NCI-H345 (cell line): ENCODE data around the gene PDCD11.

Experiments
- DNase-seq: peaks from one replicate; lab custom pipeline; 2025; lab: John Stamatoyannopoulos, UW

The PDCD11 gene

GRCh38 chr10:103417601-103418000 is 21.2 kb downstream of the PDCD11 start:
- no peak for DNase-seq

DNA sequence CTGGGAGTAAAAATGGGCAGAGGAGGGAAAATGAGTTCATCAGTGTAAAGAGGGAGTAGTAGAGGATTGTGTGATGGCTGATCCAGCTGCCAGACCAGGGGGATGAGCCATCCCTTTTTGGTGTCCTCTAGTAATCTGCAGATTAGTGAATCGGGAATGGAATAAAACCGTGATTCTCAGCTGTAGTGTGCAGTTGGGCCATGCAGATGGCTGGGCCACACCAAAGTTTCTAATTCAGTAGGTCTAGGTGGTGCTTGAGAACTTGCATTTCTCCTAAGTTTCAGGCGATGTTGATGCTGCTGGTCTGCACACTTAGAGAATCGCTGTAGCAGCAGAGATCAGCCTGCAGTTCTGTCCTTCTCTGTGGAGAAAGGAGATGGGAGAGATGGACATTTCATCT is 22.7 kb downstream of the PDCD11 start:
- no peak for DNase-seq

GRCh38 chr10:103423748-103424147 is 27.3 kb downstream of the PDCD11 start:
- DNase-seq = no peak

GRCh38 chr10:103427866-103428265 is 31.4 kb downstream of the PDCD11 start:
- no peak for DNase-seq

DNA sequence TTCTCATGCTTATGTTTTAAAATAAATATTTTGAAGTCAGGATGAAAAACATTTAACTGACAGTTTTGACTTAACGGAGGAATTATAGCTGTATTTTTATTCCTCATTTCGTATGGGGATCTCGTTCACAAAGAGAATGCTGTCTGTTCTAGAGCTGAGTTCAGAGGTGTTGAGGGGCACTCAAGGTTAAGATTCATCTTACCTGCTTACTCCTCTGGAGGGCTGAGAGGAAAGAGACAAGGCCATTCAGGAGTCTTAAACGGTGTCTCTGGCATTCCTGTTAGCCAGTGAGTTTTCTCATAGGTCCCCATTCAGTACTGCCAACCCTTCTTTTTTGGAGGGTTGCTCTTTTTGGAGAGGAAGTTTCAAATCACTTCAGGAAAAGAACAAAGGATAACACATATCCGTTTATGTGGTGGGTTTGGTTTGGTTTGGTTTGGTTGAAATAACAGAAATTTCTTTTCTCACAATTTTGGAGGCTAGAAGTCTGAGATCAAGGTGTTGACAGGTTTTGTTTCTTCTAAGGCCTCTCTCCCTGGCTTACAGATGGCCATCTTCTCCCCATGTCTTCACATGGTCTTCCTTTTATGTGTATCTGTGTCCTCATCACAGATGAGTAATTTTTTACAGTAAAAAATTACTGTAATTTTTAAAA is 32.7 kb downstream of the PDCD11 start:
- no peak for DNase-seq

GRCh38 chr10:103429647-103430046 is 33.2 kb downstream of the PDCD11 start:
- DNase-seq = no peak

DNA sequence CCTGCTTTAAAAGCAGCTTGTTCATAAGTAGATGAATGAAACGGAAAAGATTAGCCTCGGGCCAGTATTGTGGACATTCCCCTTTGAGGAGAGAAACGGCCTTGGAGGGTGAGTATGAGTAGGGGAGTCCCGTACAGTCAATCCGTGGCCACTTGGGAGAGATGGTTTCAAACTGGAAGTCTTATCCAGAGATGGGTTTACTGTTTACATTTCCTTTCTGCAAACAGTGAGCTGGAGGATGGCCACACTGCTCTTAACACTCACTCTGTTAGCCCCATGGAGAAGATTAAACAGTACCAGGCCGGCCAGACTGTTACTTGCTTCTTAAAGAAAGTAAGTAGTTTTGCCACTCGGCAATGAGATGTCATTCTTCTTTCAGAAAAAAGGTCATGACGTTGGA is 35.5 kb downstream of the PDCD11 start:
- DNase-seq = no peak

GRCh38 chr10:103433858-103434257 is 37.4 kb downstream of the PDCD11 start:
- no peak for DNase-seq

- no peak for DNase-seq
Measured at GRCh38 chr10:103439776-103440175, 43.4 kb downstream of the PDCD11 start.

- no peak for DNase-seq
Measured at GRCh38 chr10:103440416-103440815, 44.0 kb downstream of the PDCD11 start.

- DNase-seq = no peak
Measured at GRCh38 chr10:103441206-103441605, 44.8 kb downstream of the PDCD11 start.

- DNase-seq = no peak
Measured at GRCh38 chr10:103441611-103442010, 45.2 kb downstream of the PDCD11 start.

DNA sequence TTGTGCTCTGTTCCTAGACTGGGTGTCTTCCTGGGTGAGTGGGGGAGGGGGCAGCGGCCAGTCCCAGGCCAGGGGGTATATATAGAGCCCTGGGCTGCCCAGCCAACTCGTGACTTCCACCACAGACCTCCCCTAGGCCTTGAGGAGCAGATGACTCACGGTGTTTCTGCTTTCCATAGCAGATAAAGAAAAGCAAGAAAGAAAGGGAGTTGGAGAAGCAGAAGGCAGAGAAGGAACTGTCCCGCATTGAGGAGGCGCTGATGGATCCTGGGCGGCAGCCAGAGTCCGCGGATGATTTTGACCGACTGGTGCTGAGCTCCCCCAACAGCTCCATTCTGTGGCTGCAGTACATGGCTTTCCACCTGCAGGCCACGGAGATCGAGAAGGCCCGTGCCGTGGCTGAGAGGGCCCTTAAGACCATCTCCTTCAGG is 45.6 kb downstream of the PDCD11 start:
- no peak for DNase-seq

- no peak for DNase-seq
Measured at GRCh38 chr10:103443475-103444185, 47.2 kb downstream of the PDCD11 start.

DNA sequence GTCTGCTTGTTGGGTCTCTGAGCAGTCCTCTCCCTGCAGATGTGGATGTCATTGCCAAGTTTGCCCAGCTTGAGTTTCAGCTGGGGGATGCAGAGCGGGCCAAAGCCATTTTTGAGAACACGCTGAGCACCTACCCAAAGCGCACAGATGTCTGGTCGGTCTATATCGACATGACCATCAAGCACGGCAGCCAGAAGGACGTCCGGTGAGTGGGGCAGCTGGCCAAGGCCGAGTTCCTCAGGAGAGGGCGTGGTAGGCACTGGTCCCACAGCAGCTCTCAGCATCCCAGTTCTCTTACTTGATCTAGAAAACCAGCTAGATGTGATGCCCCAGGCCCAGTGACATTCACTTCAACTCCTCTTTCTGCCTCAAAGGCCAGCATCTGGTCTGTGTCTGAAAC is 48.1 kb downstream of the PDCD11 start:
- no peak for DNase-seq

DNA sequence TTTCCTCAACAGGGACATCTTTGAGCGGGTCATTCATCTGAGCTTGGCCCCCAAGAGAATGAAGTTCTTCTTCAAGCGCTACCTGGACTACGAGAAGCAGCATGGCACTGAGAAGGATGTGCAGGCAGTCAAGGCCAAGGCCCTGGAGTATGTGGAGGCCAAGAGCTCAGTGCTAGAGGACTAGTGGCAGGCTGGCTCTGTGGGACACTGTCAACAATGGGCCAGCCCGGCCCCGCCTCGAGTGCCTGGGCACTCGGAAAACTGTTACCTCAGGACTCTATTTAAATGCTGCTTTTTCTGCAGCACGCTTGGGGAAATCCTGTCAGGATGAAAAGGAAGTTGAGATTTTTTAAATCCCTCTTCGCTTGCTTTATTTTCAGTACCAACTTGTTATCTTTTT is 48.9 kb downstream of the PDCD11 start:
- no peak for DNase-seq

DNA sequence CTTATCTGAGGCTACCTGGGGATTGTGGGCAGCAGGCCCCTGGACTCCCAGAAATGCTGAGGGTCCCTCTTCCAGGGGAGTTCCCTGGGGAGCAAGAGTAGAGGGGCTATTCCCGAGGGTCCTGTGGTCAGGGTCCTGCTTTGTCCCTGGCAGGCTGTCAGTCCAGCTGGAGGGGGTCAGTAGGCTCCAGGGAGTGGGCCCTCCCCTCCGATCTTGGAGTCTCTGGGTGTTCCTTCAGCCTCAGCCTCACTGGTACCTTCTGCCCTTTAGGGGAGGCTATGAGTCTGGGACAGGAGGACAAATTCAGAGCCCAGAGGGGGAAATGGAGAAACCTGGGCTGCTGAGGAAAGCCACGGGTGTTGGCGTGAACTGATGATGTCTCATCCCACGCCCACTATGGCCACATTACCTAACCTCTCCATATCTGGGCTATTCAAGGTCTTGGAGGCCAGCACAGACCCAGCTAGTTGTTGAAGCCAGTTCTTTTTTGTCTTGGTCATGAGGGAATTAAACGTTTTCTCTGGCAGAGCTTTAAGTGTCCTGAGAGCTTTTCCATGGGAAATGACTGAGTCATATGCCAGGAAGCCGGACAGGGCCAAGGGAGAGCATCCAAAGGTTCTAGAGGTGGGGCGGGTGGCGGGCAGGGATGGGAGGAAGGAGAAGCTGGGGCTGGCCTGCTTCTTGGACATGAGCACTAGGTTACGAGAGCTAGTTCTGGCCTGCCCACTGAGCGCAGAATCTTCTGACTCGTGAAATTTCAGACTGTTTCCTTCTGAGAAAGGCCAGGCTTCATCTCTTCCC is 49.5 kb downstream of the PDCD11 start:
- DNase-seq = no peak

DNA sequence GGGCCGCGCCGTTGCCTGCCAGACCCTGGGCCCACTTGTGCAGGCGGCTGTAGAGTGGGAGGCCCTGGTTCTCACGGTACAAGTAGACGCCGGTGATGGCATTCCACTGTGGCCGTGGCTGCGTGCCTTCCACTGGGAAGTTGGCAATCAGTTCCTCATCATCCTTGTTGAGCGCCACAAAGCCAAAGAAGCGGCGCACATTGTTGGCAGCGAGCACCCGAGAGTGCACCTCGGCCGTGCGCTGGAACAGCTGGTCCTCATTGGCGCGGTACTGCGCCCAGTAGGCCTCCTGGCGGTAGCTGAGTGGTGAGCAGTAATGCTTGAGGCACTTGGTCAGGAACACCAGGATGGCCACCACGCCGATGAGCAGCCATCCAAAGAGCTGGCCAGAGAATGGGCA is 50.8 kb downstream of the PDCD11 start:
- no peak for DNase-seq

DNA sequence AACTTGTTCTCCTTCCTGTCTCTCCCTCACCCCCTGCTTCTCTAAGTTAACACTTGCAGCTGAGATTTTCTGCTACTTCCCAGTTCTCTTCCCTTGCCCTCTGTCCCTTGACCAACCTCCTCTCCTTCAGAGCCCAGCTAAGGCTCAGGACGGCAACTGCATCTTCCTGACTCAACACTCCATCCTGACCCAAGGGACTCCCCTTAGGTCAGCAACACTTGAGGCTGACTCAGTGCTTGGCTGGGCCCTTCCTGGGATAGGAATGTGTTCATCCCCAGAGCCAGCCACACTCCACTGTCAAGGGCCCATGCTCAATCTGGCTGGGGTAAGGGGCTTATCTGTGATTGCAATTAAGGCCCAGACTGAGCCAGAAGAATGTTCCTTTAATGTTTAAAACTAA is 52.3 kb downstream of the PDCD11 start:
- DNase-seq = no peak

- no peak for DNase-seq
Measured at GRCh38 chr10:103449208-103450144, 53.0 kb downstream of the PDCD11 start.

DNA sequence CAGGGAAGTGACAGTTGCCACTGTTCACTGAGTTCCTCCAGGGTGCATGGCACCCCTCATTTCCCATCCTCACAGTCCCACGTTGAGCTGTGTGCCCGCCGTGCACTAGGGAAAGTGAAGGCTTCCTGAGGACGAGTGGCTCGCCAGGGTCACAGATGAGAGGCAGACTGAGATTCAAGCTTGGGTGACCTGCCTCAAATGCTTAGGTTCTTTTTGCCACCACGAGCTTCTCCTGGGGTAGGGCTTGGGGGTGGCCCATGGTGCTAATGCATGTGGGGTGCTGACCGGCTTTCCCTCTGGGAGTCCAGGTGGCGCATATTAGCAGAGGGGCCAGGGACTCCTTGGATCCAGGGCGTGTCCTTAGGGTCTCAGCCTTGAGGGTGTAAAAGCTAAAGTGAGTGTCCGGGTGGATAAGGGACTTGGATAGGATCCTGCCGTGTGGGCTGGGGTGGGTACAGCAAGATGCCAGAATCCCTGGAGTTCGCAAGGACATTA is 53.8 kb downstream of the PDCD11 start:
- DNase-seq = no peak
